ENCODE data around the gene PHLDB1. TPM values are rescaled to one million over a fixed set of nuclear protein-coding genes. Genes with fewer than 3 reads are reported as not detected.
A peak's percentile ranks its signal among the peaks of the same experiment; 100 is the strongest.
"Not testable (repeated sequence)": the region's sequence is repeated elsewhere in the genome, so short reads cannot be mapped to it uniquely, and the experiment has no call there.

The PHLDB1 gene
- total RNA-seq, 1 donor from 2014 or later = 74.3 TPM

GRCh38 chr11:118659314-118659952 lies 52.0 kb downstream of the PHLDB1 start:
- peak; percentile 38 for DNase-seq

- DNase-seq = no peak
These were observed 52.7 kb downstream of the PHLDB1 start for GRCh38 chr11:118659953-118660680.

GRCh38 chr11:118660681-118661424 lies 53.4 kb downstream of the PHLDB1 start:
- DNase-seq = no peak

DNA sequence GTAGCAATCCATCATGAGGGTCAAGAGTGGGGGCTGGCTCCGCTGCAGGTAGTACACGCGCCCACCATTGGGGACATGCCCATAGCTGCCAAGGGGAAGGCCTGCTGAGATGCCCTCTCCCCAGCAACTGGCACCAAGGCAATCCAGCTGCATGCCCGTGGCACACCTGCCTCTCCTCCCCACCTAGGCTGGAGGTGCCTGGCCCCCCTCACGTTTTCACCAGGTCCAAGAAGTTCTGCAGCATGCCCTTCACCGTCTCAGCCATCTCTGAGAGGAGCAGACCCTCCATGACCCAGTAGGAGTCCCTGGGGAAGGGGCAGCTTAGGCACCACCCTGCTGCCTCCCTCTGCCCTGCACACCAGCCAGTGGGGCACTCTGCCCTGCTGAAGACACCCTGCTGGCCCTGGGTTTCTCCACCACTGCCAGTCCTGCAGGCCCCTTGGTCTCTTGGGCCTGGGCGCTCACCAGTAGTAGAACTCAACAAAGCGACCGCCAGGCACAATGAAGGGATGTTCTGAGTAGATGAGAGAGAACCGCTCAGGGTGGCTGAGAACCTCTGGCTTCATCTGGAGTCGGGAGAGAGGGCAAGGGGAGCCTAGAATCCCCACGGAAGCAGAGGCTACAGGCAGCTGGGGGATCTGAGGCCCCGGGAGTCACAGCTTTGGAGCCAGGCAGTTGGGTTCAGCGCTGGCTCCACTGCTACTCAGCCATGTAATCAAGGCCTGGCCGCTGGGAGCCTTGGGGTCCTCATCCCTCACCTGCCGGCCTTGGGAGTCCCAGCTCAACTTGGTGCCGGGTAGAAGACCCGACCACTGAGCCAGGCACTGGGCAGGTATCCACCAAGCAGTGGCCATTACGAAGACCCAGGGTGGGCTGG lies 54.2 kb downstream of the PHLDB1 start:
- no peak for DNase-seq

DNA sequence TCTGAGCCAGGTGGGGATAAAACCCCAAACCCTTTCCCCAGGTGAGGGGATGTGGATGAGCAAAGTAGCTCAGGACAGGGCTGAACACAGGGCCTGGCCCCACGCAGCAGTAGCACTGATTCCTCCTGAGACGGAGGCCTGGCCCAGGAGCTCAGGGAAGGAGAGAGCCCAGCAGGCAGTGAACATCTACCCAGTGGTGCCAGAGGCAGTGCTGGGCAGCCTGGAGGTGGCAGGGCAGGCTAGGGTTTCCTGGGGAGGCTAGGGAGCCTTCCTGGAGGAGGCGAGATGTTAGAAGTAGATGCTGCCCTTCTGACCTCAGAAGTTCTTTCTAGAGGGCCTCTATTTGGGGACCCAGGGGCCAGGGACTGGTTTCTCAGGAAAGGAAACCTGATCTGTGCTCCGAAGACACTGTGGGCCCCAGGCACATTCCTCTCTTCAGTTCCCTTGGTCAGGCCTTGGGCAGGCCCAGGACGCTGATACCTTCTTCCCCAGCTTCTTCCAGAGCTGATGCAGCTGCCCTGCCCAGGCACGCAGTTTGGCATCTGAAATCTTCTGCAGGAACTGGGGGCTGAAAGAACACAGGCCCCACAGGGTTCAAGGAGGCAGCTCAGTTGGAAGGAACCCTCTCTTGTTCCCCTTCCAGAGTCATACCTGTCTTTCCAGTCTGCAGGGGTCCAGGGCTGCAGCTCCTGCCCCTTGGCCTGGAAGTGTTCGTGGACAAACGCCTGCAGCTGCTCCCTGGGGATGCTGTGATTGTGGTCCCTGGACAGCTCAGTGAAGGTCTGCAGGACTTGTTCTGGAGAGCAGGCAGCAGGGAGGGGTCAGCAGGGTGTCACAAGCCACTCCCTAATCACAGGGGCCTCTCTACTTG lies 55.2 kb downstream of the PHLDB1 start:
- no peak for DNase-seq

- no peak for DNase-seq
These were observed 56.0 kb downstream of the PHLDB1 start for GRCh38 chr11:118663381-118663780.

GRCh38 chr11:118663902-118664301 lies 56.5 kb downstream of the PHLDB1 start:
- DNase-seq = no peak

DNA sequence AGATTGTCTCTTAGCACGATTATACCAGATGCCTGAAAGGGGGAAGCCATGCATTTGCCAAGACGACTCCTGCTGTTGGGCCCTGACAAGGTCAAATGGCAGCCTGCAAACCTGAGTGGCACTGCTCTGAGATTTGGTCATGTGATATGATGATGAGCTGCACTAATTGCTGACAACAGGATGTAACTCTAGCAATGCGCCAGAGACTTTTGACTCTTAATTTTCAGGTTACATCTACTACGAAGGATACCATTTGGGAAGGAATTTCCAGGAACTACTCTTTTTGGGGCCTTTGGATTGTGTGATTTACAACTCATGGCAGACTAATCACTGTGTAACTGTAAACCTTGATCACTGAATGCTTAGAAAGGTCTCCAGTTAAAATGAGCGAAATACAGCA lies 59.0 kb downstream of the PHLDB1 start:
- DNase-seq = no peak

- no peak for DNase-seq
These were observed 62.6 kb downstream of the PHLDB1 start for GRCh38 chr11:118670063-118670462.

DNA sequence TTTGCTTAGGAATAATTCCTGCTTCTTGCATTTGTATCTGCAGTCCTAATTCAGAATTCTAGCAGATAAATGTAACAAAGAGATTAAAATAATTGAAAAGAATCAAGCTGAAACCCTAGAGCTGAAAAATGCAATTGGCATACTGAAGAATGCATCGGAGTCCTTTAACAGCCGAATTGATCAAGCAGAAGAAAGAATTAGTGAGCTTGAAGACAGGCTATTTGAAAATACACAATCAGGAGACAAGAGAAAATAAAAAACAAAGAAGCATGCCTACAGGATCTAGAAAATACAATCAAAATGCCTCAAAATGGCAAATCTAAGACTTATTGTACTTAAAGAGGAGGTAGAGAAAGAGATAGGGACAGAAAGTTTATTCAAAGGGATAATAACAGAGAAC lies 63.8 kb downstream of the PHLDB1 start:
- no peak for DNase-seq

- DNase-seq = no peak
These were observed 65.4 kb downstream of the PHLDB1 start for GRCh38 chr11:118672846-118673245.

- DNase-seq = no peak
These were observed 66.1 kb downstream of the PHLDB1 start for GRCh38 chr11:118673361-118674081.

DNA sequence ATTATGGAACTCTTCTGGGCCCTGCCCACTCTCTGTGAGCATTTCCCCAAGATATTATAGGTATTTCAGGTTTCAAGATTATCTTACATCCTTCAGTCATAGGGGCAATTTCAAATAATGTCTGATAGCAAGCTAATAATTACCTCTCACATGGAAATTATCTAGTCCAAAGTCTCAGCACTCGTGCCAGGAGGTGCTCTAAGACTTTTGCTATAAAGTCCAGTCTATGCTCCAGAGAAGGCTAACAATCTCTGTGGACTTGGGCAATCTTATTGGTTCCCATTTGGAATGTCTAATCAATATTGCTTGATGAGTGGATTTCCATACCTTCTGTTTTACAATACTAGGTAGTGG lies 66.6 kb downstream of the PHLDB1 start:
- DNase-seq = no peak

GRCh38 chr11:118677977-118678376 lies 70.6 kb downstream of the PHLDB1 start:
- DNase-seq = no peak

DNA sequence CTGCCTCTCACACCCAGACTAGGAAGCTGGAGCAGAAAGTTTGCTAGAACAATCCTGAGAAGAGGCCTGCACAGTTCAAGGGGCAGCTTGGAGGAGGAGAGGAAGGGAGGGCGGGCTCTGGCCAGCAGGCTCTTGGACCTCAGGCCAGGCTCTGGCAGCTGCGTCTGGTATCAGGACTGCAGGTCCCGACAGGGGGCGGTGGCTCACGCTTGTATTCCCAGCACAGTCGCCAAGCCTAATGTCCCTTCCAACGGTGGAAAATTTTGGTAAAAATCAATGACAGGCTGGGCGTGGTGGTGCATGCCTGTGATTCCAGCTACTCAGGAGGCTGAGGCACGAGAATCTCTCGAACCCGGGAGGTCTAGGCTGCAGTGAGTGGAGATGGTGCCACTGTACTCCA lies 71.5 kb downstream of the PHLDB1 start:
- not testable (repeated sequence) for DNase-seq

- DNase-seq = no peak
These were observed 72.1 kb downstream of the PHLDB1 start, which contains the start of gene TREH for GRCh38 chr11:118679483-118679882. Gene TREH (minus strand): TSS chr11:118679650. CDS start chr11:118679627, 23 bp downstream.

GRCh38 chr11:118682372-118682771 lies 75.0 kb downstream of the PHLDB1 start:
- no peak for DNase-seq

GRCh38 chr11:118682939-118683338 lies 75.5 kb downstream of the PHLDB1 start:
- not testable (repeated sequence) for DNase-seq

- DNase-seq = no peak
These were observed 76.8 kb downstream of the PHLDB1 start for GRCh38 chr11:118684187-118684586.

GRCh38 chr11:118687906-118688305 lies 80.5 kb downstream of the PHLDB1 start:
- no peak for DNase-seq

DNA sequence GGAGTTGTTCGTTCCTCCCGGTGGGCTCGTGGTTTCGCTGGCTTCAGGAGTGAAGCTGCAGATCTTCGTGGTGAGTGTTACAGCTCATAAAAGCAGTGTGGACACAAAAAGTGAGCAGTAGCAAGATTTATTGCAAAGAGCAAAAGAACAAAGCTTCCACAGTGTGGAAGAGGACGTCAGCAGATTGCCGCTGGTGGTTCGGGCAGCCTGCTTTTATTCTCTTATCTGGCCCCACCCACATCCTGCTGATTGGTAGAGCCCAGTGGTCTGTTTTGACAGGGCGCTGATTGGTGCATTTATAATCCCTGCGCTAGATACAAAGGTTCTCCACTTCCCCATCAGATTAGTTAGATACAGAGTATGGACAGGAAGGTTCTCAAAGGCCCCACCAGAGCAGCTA lies 80.9 kb downstream of the PHLDB1 start:
- not testable (repeated sequence) for DNase-seq

All from skin of body (tissue), 2 donors.